ENCODE results near the gene ZYG11A. TPM values are rescaled to one million over a fixed set of nuclear protein-coding genes. Genes with fewer than 3 reads are reported as not detected.

Gene ZYG11A
- total and polyA plus RNA-seq, 2 donors (not counting 3 experiments of a cell fraction or from before 2014, with no cell fraction given) = 0.40 to 2.1 TPM

DNA sequence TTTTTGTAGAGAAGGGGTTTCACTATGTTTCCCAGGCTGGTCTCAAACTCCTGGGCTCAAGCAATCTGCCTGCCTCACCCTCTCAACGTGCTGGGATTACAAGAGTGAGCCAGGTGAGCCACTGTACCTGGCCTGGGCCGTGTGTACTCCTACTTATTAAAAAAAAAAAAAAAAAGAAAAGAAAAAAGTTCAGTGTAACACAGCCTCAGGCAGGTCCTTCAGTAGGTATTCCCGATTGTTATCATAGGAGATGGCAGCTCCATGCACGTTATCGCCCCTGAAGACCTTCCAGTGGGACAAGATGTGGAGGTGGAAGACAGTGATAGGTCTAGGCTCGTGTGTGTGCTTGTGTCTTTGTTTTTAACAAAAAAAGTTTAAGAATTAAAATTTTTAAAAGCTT, 75.6 kb downstream of the ZYG11A start:
- no peaks in the 10 kb centered on the region for H3K9me3 ChIP-seq (replicated peaks; ENCODE audit: control insufficient read depth, insufficient read depth, low read length)
- ChIA-PET CTCF (no interaction called here), POLR2A (no interaction called here)
- intact Hi-C loops (cut with micrococcal nuclease) (no loop called here), dilution Hi-C loops (cut with MboI; ENCODE audit: extremely low pct_ligation_motif_present, low sequenced_read_pairs) (no loop called here)
- H3K4me2 ChIP-seq (ENCODE audit: insufficient read depth, low read length) = no peak overlapping the region
- FAIRE-seq = no peak
- H3K79me2 ChIP-seq (ENCODE audit: control insufficient read depth, insufficient read depth, low read length) = no peaks in the 10 kb centered on the region
- no peaks in the 10 kb centered on the region for H3K27me3 ChIP-seq (ENCODE audit: control insufficient read depth in 2 of 2, insufficient read depth in 2 of 2, low read length in 2 of 2)
- H3K4me3 ChIP-seq (replicated peaks in 1 of 3; ENCODE audit: insufficient read depth in 1 of 3, low read depth in 1 of 3, low read length in 3 of 3) = no peak overlapping the region
- no peak overlapping the region for H3K9ac ChIP-seq (replicated peaks; ENCODE audit: extremely low read depth, insufficient read depth, low read length)
- BruUV-seq (replicated peaks) = no TSS peak
- no peak overlapping the region for H3K27ac ChIP-seq (ENCODE audit: insufficient read depth, low read depth, low read length)
- H3K4me1 ChIP-seq (ENCODE audit: control insufficient read depth, extremely low read depth, insufficient read depth, low read length) = no peaks in the 10 kb centered on the region
- DNase-seq (ENCODE audit: low read depth, low spot score) = no peak
- H3K9me1 ChIP-seq (replicated peaks; ENCODE audit: control insufficient read depth, extremely low read depth, insufficient read depth, low read length) = no peaks in the 10 kb centered on the region
- no peaks in the 10 kb centered on the region for H4K20me1 ChIP-seq (replicated peaks; ENCODE audit: control insufficient read depth, extremely low read depth, insufficient read depth, low read length)
- no peak for TF ChIP-seq MYC (IDR thresholded peaks at IDR 0.05; ENCODE audit: low read depth, low read length)
- no peak for TF ChIP-seq GATA2 (IDR thresholded peaks at IDR 0.05; ENCODE audit: insufficient read depth, insufficient read length, low read depth, low read length)
- TF ChIP-seq JUN (IDR thresholded peaks at IDR 0.05; ENCODE audit: borderline replicate concordance, insufficient read depth, insufficient read length, low read depth) = no peak
- TF ChIP-seq, protein P1, sequence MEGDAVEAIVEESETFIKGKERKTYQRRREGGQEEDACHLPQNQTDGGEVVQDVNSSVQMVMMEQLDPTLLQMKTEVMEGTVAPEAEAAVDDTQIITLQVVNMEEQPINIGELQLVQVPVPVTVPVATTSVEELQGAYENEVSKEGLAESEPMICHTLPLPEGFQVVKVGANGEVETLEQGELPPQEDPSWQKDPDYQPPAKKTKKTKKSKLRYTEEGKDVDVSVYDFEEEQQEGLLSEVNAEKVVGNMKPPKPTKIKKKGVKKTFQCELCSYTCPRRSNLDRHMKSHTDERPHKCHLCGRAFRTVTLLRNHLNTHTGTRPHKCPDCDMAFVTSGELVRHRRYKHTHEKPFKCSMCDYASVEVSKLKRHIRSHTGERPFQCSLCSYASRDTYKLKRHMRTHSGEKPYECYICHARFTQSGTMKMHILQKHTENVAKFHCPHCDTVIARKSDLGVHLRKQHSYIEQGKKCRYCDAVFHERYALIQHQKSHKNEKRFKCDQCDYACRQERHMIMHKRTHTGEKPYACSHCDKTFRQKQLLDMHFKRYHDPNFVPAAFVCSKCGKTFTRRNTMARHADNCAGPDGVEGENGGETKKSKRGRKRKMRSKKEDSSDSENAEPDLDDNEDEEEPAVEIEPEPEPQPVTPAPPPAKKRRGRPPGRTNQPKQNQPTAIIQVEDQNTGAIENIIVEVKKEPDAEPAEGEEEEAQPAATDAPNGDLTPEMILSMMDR (IDR thresholded peaks at IDR 0.05; ENCODE audit: extremely low read depth in 1 of 2, insufficient read depth in 1 of 2, low read depth in 1 of 2, low read length in 2 of 2) = no peak
- H2AFZ ChIP-seq (ENCODE audit: low read depth, low read length) = no peak overlapping the region
- no peaks in the 10 kb centered on the region for H3K36me3 ChIP-seq (ENCODE audit: control insufficient read depth in 2 of 2, extremely low read depth in 1 of 2, insufficient read depth in 2 of 2, low read length in 2 of 2)

DNA sequence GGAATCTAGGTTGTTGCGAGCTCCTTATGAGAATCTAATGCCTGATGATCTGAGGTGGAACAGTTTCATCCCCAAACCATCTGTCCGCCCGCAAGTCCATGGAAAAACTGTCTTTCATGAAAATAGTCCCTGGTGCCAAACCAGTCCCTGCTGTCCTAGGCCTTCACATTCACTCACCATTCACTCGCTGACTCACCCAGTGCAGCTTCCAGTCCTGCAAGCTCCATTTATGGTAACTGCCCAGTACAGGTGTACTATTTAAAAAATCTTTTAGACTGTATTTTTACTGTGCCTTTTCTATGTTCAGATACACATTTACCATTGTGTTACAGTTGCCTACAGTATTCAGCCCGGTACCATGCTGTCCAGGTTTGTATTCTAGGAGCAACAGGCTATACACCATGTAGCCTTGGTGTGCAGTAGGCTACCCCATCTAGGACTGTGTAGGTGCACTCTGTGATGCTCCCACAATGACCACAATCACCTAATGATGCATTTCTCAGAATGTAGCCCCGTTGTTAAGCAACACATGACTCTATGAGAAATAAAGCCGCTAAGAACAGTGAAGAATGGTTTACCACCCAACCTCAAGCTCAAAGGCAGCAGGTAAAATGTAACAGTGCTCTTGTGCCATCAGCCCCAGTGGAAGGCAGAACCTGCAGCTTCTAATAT, 76.6 kb downstream of the ZYG11A start:
- no peak for FAIRE-seq
- CTCF ChIA-PET = interaction anchor here (0.6 kb wide), 1 partner anchor 263 kb away, joined by 3 read pairs; no protein-coding TSS in a partner anchor

More for the DNA sequence above, 76.6 kb downstream of the ZYG11A start:
- H3K4me1 ChIP-seq (ENCODE audit: control insufficient read depth, extremely low read depth, insufficient read depth, low read length) = no peaks in the 10 kb centered on the region
- dilution Hi-C loops (cut with MboI; ENCODE audit: extremely low pct_ligation_motif_present, low sequenced_read_pairs) (no loop called here), intact Hi-C loops (cut with micrococcal nuclease) (no loop called here)
- H3K79me2 ChIP-seq (ENCODE audit: control insufficient read depth, insufficient read depth, low read length) = no peaks in the 10 kb centered on the region
- H2AFZ ChIP-seq (ENCODE audit: low read depth, low read length) = no peak overlapping the region
- no peak overlapping the region for H3K27ac ChIP-seq (ENCODE audit: insufficient read depth, low read depth, low read length)
- H3K4me3 ChIP-seq (replicated peaks in 1 of 3; ENCODE audit: insufficient read depth in 1 of 3, low read depth in 1 of 3, low read length in 3 of 3) = no peak overlapping the region
- TF ChIP-seq POLR2AphosphoS5 (IDR thresholded peaks at IDR 0.05; ENCODE audit: insufficient read depth, low read depth, low read length) = no peak
- TF ChIP-seq POLR2A (IDR thresholded peaks at IDR 0.05; ENCODE audit: low read depth, low read length) = no peak
- TF ChIP-seq, protein P1 (IDR thresholded peaks at IDR 0.05; ENCODE audit: extremely low read depth in 1 of 2, insufficient read depth in 1 of 2, low read depth in 1 of 2, low read length in 2 of 2) = no peak
- no peak for TF ChIP-seq GATA2 (IDR thresholded peaks at IDR 0.05; ENCODE audit: insufficient read depth, insufficient read length, low read depth, low read length)
- TF ChIP-seq JUN (IDR thresholded peaks at IDR 0.05; ENCODE audit: borderline replicate concordance, insufficient read depth, insufficient read length, low read depth) = no peak
- TF ChIP-seq EZH2 (IDR thresholded peaks at IDR 0.05; ENCODE audit: borderline replicate concordance, low read depth, low read length, severe bottlenecking) = no peak
- TF ChIP-seq FOS (IDR thresholded peaks at IDR 0.05; ENCODE audit: borderline replicate concordance, insufficient read depth, low read length) = no peak
- TF ChIP-seq, protein P2, sequence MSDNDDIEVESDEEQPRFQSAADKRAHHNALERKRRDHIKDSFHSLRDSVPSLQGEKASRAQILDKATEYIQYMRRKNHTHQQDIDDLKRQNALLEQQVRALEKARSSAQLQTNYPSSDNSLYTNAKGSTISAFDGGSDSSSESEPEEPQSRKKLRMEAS (IDR thresholded peaks at IDR 0.05; ENCODE audit: insufficient read depth, insufficient read length) = no peak
- TF ChIP-seq MYC (IDR thresholded peaks at IDR 0.05; ENCODE audit: low read depth, low read length) = no peak
- H4K20me1 ChIP-seq (replicated peaks; ENCODE audit: control insufficient read depth, extremely low read depth, insufficient read depth, low read length) = no peaks in the 10 kb centered on the region
- no peak overlapping the region for H3K4me2 ChIP-seq (ENCODE audit: insufficient read depth, low read length)
- no peaks in the 10 kb centered on the region for H3K27me3 ChIP-seq (ENCODE audit: control insufficient read depth in 2 of 2, insufficient read depth in 2 of 2, low read length in 2 of 2)
- no peaks in the 10 kb centered on the region for H3K9me1 ChIP-seq (replicated peaks; ENCODE audit: control insufficient read depth, extremely low read depth, insufficient read depth, low read length)
- H3K36me3 ChIP-seq (ENCODE audit: control insufficient read depth in 2 of 2, extremely low read depth in 1 of 2, insufficient read depth in 2 of 2, low read length in 2 of 2) = no peaks in the 10 kb centered on the region
- POLR2A ChIA-PET = no interaction called here
- no peak for DNase-seq (ENCODE audit: low read depth, low spot score)
- H3K9me3 ChIP-seq (replicated peaks; ENCODE audit: control insufficient read depth, insufficient read depth, low read length) = no peaks in the 10 kb centered on the region
- no TSS peak for BruUV-seq (replicated peaks)
- H3K9ac ChIP-seq (replicated peaks; ENCODE audit: extremely low read depth, insufficient read depth, low read length) = no peak overlapping the region

Measured in endothelial cell of umbilical vein (primary cell).